Activated CD4-positive, alpha-beta T cell treated with anti-CD3 and anti-CD28 coated beads, Interleukin-2, Interleukin-6, amounts not matched to agents 100 ng/mL and 50 ng/mL, durations not matched to agents 16 hours and 8 hours (primary cell): ENCODE measurements around the gene OR8B8.
"Not testable (repeated sequence)": the region's sequence is repeated elsewhere in the genome, so short reads cannot be mapped to it uniquely, and the experiment has no call there.

Experiments
- DNase-seq: peaks from one replicate; pipeline ENCODE4 v3.0.0-alpha.2; 2020

OR8B8 gene

DNA sequence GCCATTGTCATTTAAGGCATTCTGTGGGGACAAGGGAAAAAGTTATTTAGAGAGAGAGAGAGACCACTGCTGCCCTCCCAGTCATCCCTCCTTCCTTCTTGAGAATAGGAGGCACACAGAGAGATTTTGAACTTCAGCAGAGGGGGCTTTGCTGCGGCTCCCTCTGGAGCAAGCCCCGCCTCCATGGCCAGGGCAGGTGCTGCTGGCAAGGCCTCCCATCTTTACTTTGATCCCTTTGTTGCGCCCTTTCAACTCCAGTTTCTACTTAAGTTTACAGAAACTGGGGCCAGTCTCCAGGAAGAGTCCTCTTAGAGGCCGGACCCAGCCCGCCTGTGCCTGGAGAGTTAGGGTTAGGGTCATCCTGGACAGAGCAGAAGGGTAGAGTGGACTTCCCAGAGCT lies 4.4 kb downstream of the OR8B8 start:
- DNase-seq: no peak

DNA sequence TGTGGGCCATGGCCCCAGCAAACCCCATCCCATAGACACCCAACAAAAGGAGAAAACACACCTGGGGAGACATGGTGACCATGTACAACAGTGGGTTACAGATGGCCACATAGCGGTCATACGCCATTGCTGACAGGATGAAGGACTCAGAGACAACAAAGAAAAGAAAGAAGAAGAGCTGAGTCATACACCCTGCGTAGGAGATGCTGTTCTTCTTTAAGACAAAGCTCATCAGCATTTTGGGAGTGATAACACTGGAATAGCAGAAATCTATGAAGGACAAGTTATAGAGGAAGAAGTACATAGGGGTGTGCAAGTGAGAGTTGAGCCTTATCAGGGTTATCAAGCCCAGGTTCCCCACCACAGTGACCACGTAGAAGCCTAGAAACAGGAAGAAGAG lies 4.9 kb downstream of the OR8B8 start:
- DNase-seq: no peak

- DNase-seq: no peak
These were observed 10.8 kb downstream of the OR8B8 start for GRCh38 chr11:124434699-124435098.

- no peak for DNase-seq
These were observed 15.9 kb downstream of the OR8B8 start for GRCh38 chr11:124429599-124429998.

DNA sequence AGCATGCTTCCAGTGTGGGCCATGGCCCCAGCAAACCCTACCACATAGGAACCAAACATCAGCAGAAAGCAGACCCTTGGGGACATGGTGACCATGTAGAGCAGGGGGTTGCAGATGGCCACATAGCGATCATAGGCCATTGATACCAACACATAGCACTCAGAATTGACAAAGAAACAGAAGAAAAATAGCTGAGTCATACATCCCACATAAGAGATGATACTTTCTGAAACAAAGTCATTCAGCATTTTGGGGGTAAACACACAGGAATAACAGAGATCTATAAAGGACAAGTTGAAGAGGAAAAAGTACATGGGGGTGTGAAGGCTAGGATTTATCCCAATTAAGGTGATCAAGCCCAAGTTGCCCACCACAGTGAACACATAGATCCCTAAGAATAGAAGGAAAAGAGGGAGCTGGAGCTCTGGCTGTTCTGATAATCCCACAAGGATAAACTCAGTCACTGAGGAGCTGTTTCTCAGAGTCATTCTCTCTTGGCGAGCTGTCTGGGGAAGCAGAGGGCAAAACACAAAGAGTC lies 21.0 kb downstream of the OR8B8 start, which contains the start of gene OR8B4:
Gene OR8B4 (minus strand): TSS at position 488 of the 538 bp plus-strand sequence. CDS start 0 bp downstream, at position 488.
- DNase-seq: no peak

GRCh38 chr11:124421043-124421442 lies 24.5 kb downstream of the OR8B8 start:
- no peak for DNase-seq

GRCh38 chr11:124415356-124415923 lies 30.1 kb downstream of the OR8B8 start:
- peak; percentile 23 for DNase-seq

GRCh38 chr11:124409906-124410305 lies 35.6 kb downstream of the OR8B8 start:
- DNase-seq: no peak

GRCh38 chr11:124405581-124405980 lies 39.9 kb downstream of the OR8B8 start:
- no peak for DNase-seq

GRCh38 chr11:124403186-124403585 lies 42.3 kb downstream of the OR8B8 start:
- DNase-seq: not testable (repeated sequence)

- peak; percentile 83 for DNase-seq
These were observed 43.1 kb downstream of the OR8B8 start for GRCh38 chr11:124402326-124402922.

DNA sequence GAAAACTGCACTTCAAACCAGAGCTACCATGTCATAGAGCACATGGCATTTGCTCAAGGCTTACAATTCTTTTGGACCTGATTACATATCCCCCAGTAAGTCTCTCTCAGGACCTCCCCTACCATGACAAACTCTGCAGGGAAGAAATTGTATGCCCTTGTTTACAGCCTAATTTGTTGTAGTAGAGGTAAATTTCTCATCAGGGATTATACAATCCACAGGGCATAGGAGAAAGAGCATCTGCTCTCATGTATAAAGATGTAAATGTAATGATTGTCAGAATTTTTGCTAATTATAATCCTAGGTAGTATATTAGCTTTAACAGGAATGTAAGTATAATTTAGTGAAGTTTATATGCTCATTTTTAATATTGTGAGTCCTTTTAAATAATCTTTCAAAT lies 46.6 kb downstream of the OR8B8 start, which contains the start of gene OR8B3:
Gene OR8B3 (minus strand): TSS at position 101 of the 400 bp plus-strand sequence. CDS start 1,673 bp downstream, outside the sequence.
- no peak for DNase-seq

DNA sequence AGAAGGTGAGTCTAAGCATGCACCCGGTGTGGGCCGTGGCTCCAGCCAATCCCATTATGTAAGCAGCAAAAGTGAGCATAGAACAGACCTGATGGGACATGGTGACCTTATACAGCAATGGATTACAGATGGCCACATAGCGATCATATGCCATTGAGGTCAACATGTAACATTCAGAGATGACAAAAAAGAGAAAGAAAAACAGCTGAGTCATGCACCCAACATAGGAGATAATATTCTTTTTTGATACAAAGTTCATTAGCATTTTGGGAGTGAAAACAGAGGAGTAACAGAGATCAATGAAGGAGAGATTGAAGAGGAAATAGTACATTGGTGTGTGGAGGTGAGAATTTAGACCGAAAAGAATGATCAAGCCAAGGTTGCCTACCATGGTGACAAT lies 48.6 kb downstream of the OR8B8 start:
- DNase-seq: not testable (repeated sequence)

DNA sequence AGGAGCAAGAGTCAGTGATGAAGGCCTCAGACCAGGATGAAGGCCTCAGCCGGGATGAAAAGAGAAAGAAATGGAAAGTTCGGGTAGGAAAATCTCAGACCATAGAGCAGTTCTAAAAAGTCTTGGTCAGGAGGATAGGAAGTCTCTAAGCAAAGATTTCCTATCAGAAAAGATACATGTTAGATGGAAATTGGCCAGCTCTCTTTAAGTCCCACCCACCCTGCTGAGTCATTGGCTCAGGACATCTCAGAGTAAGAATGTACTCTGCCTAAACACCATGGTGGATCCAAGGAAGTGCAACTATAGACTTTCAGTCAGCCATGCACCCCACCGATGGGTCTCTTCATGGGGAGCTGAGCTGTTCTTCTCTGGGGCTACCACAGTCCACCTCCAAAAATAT lies 51.1 kb downstream of the OR8B8 start:
- no peak for DNase-seq
